ENCODE measurements around the gene SLC5A2.

DNA sequence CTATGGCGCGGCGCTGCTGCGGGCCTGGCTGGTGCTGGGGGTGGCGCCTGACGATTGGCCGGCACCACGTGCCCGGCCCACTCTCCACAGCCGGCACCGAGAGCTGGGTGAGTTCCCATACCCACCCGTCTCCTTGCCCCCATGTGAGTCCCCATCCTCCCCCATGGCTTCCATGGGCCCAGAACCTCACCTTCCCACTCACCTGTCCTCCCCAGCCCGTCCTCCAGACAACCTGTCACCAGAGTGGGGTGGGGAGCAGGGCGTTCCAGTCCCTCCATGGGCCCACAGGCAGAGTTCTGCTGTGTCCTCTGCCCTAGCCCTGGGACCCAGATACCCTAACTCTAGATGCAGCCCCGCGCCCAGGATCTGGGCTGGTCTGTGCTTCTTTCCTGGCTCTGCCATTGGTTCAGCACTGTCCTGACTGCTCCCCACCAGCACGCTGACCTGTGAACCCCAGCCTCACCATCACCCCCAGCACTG is 18.1 kb upstream of the SLC5A2 start:
- TF ChIP-seq, protein P1, sequence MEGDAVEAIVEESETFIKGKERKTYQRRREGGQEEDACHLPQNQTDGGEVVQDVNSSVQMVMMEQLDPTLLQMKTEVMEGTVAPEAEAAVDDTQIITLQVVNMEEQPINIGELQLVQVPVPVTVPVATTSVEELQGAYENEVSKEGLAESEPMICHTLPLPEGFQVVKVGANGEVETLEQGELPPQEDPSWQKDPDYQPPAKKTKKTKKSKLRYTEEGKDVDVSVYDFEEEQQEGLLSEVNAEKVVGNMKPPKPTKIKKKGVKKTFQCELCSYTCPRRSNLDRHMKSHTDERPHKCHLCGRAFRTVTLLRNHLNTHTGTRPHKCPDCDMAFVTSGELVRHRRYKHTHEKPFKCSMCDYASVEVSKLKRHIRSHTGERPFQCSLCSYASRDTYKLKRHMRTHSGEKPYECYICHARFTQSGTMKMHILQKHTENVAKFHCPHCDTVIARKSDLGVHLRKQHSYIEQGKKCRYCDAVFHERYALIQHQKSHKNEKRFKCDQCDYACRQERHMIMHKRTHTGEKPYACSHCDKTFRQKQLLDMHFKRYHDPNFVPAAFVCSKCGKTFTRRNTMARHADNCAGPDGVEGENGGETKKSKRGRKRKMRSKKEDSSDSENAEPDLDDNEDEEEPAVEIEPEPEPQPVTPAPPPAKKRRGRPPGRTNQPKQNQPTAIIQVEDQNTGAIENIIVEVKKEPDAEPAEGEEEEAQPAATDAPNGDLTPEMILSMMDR (IDR thresholded peaks at IDR 0.05): no peak
- TF ChIP-seq, protein P2, sequence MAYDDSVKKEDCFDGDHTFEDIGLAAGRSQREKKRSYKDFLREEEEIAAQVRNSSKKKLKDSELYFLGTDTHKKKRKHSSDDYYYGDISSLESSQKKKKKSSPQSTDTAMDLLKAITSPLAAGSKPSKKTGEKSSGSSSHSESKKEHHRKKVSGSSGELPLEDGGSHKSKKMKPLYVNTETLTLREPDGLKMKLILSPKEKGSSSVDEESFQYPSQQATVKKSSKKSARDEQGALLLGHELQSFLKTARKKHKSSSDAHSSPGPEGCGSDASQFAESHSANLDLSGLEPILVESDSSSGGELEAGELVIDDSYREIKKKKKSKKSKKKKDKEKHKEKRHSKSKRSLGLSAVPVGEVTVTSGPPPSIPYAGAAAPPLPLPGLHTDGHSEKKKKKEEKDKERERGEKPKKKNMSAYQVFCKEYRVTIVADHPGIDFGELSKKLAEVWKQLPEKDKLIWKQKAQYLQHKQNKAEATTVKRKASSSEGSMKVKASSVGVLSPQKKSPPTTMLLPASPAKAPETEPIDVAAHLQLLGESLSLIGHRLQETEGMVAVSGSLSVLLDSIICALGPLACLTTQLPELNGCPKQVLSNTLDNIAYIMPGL (CRISPR knock-in tag; IDR thresholded peaks at IDR 0.05; ENCODE audit: borderline replicate concordance): no peak
- TF ChIP-seq, protein P3, sequence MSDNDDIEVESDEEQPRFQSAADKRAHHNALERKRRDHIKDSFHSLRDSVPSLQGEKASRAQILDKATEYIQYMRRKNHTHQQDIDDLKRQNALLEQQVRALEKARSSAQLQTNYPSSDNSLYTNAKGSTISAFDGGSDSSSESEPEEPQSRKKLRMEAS (IDR thresholded peaks at IDR 0.05): no peak
- TF ChIP-seq RCOR1 (IDR thresholded peaks at IDR 0.05; ENCODE audit: low read depth, low read length) (no peak), POLR2A (IDR thresholded peaks at IDR 0.05; ENCODE audit: low read length) (no peak), GATA3 (IDR thresholded peaks at IDR 0.05; ENCODE audit: borderline replicate concordance) (no peak), CHD2 (IDR thresholded peaks at IDR 0.05; ENCODE audit: low read length, partially characterized antibody) (no peak), JUN (IDR thresholded peaks at IDR 0.05) (no peak), ESRRA (IDR thresholded peaks at IDR 0.05; ENCODE audit: borderline replicate concordance, low read length) (no peak)
- TF ChIP-seq, protein P4, sequence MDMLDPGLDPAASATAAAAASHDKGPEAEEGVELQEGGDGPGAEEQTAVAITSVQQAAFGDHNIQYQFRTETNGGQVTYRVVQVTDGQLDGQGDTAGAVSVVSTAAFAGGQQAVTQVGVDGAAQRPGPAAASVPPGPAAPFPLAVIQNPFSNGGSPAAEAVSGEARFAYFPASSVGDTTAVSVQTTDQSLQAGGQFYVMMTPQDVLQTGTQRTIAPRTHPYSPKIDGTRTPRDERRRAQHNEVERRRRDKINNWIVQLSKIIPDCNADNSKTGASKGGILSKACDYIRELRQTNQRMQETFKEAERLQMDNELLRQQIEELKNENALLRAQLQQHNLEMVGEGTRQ (IDR thresholded peaks at IDR 0.05): no peak
